H1 (cell line): ENCODE measurements around the gene ENTR1. TPM values are rescaled to one million over a fixed set of nuclear protein-coding genes. Genes with fewer than 3 reads are reported as not detected.

Experiments
- CTCF ChIA-PET: fragments of 300-600 bp; sonication (Branson Sonifier 250); formaldehyde crosslinking; loops from one replicate; lab custom pipeline; 2021; ENCODE audit not compliant: partially characterized antibody; lab: Charles Lee
- POLR2A ChIA-PET: fragments of 300-600 bp; sonication (Branson Sonifier 250); formaldehyde crosslinking; loops from one replicate; lab custom pipeline; 2021; ENCODE audit warnings: inconsistent platforms; ENCODE audit not compliant: partially characterized antibody; lab: Charles Lee
- DNase-seq, 2 experiments: peaks; one replicate each; pipeline versions ENCODE4 v3.0.0 to v3.0.0-alpha.2; 2010 to 2022; ENCODE audit warnings: low spot score in 2 of 2, low read depth in 1 of 2, mixed read lengths in 1 of 2
- FAIRE-seq: peaks from 2 replicates; lab custom pipeline; 2011; peaks lifted over from hg19 to GRCh38; lab: Jason Lieb, UNC
- H2AFZ ChIP-seq: 2 replicates; pipeline ENCODE4 v1.8.1; 2012; ENCODE audit warnings: low read length, inconsistent platforms
- H2AK5ac ChIP-seq: 2 replicates; pipeline ENCODE4 v1.6.1; 2013; ENCODE audit warnings: low read depth, low read length
- H2BK120ac ChIP-seq: replicated peaks from 2 replicates; pipeline ENCODE3; 2013; ENCODE audit warnings: low read depth, low read length, inconsistent platforms
- H2BK12ac ChIP-seq: 2 replicates; pipeline ENCODE4 v1.6.1; 2013; ENCODE audit warnings: low read depth, low read length
- H2BK15ac ChIP-seq: 2 replicates; pipeline ENCODE4 v1.6.1; 2013; ENCODE audit warnings: low read length
- H2BK20ac ChIP-seq: 2 replicates; pipeline ENCODE4 v1.6.1; 2013; ENCODE audit warnings: low read length
- H2BK5ac ChIP-seq: 2 replicates; pipeline ENCODE4 v1.6.1; 2013; ENCODE audit warnings: low read depth, low read length
- H3K14ac ChIP-seq: 2 replicates; pipeline ENCODE4 v1.6.1; 2013; ENCODE audit warnings: inconsistent platforms; ENCODE audit not compliant: insufficient read length
- H3K18ac ChIP-seq: 2 replicates; pipeline ENCODE4 v1.6.1; 2013; ENCODE audit warnings: low read length; ENCODE audit errors: extremely low read depth
- H3K23ac ChIP-seq: 2 replicates; pipeline ENCODE4 v1.6.1; 2013; ENCODE audit warnings: inconsistent platforms; ENCODE audit not compliant: insufficient read length
- H3K23me2 ChIP-seq: 2 replicates; pipeline ENCODE4 v1.6.1; 2013; ENCODE audit warnings: low read depth, low read length
- H3K27ac ChIP-seq: 2 replicates; pipeline ENCODE4 v1.6.1; 2011; ENCODE audit warnings: low read depth, low read length, inconsistent platforms
- H3K27me3 ChIP-seq, 4 experiments: replicated peaks in 1 of 4; 1 replicate in 1 of 4; 2 replicates in 3 of 4; pipeline versions ENCODE4 v1.6.1 to v1.8.1; 2011 to 2013; ENCODE audit warnings: low read length in 3 of 4, mild to moderate bottlenecking in 3 of 4, inconsistent platforms in 2 of 4, mixed read lengths in 2 of 4, moderate library complexity in 1 of 4; ENCODE audit not compliant: control insufficient read depth in 3 of 4, insufficient read depth in 3 of 4; ENCODE audit errors: extremely low read depth in 1 of 4
- H3K36me3 ChIP-seq, 4 experiments: 2 replicates each; pipeline versions ENCODE4 v1.6.1 to v1.8.1; 2011 to 2013; ENCODE audit warnings: mild to moderate bottlenecking in 4 of 4, low read length in 3 of 4, moderate library complexity in 2 of 4, control low read depth in 1 of 4, inconsistent platforms in 1 of 4; ENCODE audit not compliant: insufficient read depth in 4 of 4, control insufficient read depth in 2 of 4
- H3K4ac ChIP-seq: replicated peaks from 2 replicates; pipeline ENCODE3; 2013; ENCODE audit warnings: low read length, low read depth, mixed read lengths, inconsistent platforms; ENCODE audit not compliant: insufficient read length
- H3K4me1 ChIP-seq, 4 experiments: replicated peaks in 1 of 4; 1 replicate in 1 of 4; 2 replicates in 3 of 4; pipeline versions ENCODE4 v1.6.1 to v1.8.1; 2011 to 2013; ENCODE audit warnings: low read length in 3 of 4, inconsistent platforms in 2 of 4, mixed read lengths in 1 of 4; ENCODE audit not compliant: insufficient read depth in 4 of 4, control insufficient read depth in 3 of 4
- H3K4me2 ChIP-seq, 2 experiments: 2 replicates each; pipeline versions ENCODE4 v1.6.1 to v1.8.1; 2011 to 2013; ENCODE audit warnings: low read depth in 2 of 2, low read length in 2 of 2, control low read depth in 1 of 2, inconsistent platforms in 1 of 2, mild to moderate bottlenecking in 1 of 2; ENCODE audit not compliant: insufficient read depth in 1 of 2
- H3K4me3 ChIP-seq, 4 experiments: fragments of 200-600, 300-600 bp in 1 of 4; sonication (generic), shearing (Covaris generic), sonication (Bioruptor Twin) in 1 of 4; 2 replicates each; pipeline versions ENCODE4 v1.5.1 to v1.8.1; 2011 to 2016; ENCODE audit warnings: low read length in 4 of 4, low read depth in 3 of 4, control low read depth in 2 of 4, inconsistent platforms in 2 of 4, mild to moderate bottlenecking in 2 of 4, mixed read lengths in 1 of 4, moderate library complexity in 1 of 4; ENCODE audit not compliant: insufficient read depth in 2 of 4; ENCODE audit errors: extremely low read depth in 1 of 4
- H3K56ac ChIP-seq: replicated peaks from 2 replicates; pipeline ENCODE3; 2013; ENCODE audit warnings: low read depth, mild to moderate bottlenecking, mixed read lengths, low read length, inconsistent platforms; ENCODE audit not compliant: insufficient read length
- H3K79me1 ChIP-seq: 2 replicates; pipeline ENCODE4 v1.6.1; 2013; ENCODE audit warnings: low read depth, low read length, control low read depth
- H3K79me2 ChIP-seq, 2 experiments: 2 replicates each; pipeline versions ENCODE4 v1.6.1 to v1.8.1; 2012 to 2013; ENCODE audit warnings: low read length in 2 of 2, mild to moderate bottlenecking in 2 of 2, inconsistent platforms in 1 of 2; ENCODE audit not compliant: insufficient read depth in 2 of 2, control insufficient read depth in 1 of 2
- H3K9ac ChIP-seq, 4 experiments: replicated peaks in 1 of 4; 1 replicate in 1 of 4; 2 replicates in 3 of 4; pipeline versions ENCODE4 v1.6.1 to v1.8.1; 2011 to 2013; ENCODE audit warnings: low read depth in 3 of 4, low read length in 3 of 4, control low read depth in 2 of 4, mild to moderate bottlenecking in 2 of 4, moderate library complexity in 2 of 4, inconsistent platforms in 1 of 4; ENCODE audit errors: extremely low read depth in 1 of 4
- H3K9me3 ChIP-seq, 2 experiments: 2 replicates each; pipeline versions ENCODE4 v1.6.1 to v1.8.1; 2012 to 2013; ENCODE audit warnings: mild to moderate bottlenecking in 2 of 2, moderate library complexity in 2 of 2, control low read depth in 1 of 2, inconsistent platforms in 1 of 2, low read depth in 1 of 2, low read length in 1 of 2, mixed read lengths in 1 of 2; ENCODE audit not compliant: insufficient read depth in 2 of 2
- H4K20me1 ChIP-seq, 2 experiments: replicated peaks in 1 of 2; 2 replicates each; pipeline versions ENCODE3 to v1.8.1; 2011 to 2013; ENCODE audit warnings: inconsistent platforms in 2 of 2, low read length in 2 of 2, mild to moderate bottlenecking in 1 of 2; ENCODE audit not compliant: insufficient read depth in 2 of 2, control insufficient read depth in 1 of 2
- H4K5ac ChIP-seq: 2 replicates; pipeline ENCODE4 v1.6.1; 2013; ENCODE audit warnings: low read length, low read depth, mixed read lengths, inconsistent platforms; ENCODE audit not compliant: insufficient read length
- H4K8ac ChIP-seq: 2 replicates; pipeline ENCODE4 v1.8.0; 2013; ENCODE audit warnings: mild to moderate bottlenecking, moderate library complexity, low read length, inconsistent platforms; ENCODE audit not compliant: insufficient read depth; ENCODE audit errors: extremely low read depth
- H4K91ac ChIP-seq: replicated peaks from 2 replicates; pipeline ENCODE3; 2013; ENCODE audit warnings: low read length, mixed read lengths, inconsistent platforms; ENCODE audit not compliant: insufficient read length
- CHD1 ChIP-seq: IDR thresholded peaks from 2 replicates; pipeline ENCODE4 v1.6.1; 2012; ENCODE audit warnings: low read depth, low read length, improper control_type of control experiment
- KDM5A ChIP-seq: fragments of 200-600 bp; IDR thresholded peaks from 2 replicates; pipeline ENCODE4 v1.7.1; 2012; ENCODE audit warnings: mild to moderate bottlenecking, low read length, inconsistent platforms, mixed read lengths
- NANOG ChIP-seq: IDR thresholded peaks from 2 replicates; pipeline ENCODE4 v1.6.1; 2011; ENCODE audit warnings: low read length, low read depth, mild to moderate bottlenecking, inconsistent platforms; ENCODE audit not compliant: insufficient read depth, poor library complexity, severe bottlenecking
- PHF8 ChIP-seq: fragments of 200-600 bp; sonication (generic); conservative IDR thresholded peaks from 2 replicates; pipeline ENCODE4 v1.7.1; 2012; ENCODE audit warnings: low read depth, mild to moderate bottlenecking, inconsistent platforms, low read length, moderate library complexity
- POLR2A ChIP-seq, 2 experiments: IDR thresholded peaks; 1 replicate in 1 of 2; 2 replicates in 1 of 2; pipeline ENCODE4 v1.6.1; 2011; ENCODE audit warnings: low read depth in 2 of 2, low read length in 2 of 2, mild to moderate bottlenecking in 2 of 2; ENCODE audit errors: control extremely low read depth in 1 of 2
- POU5F1 ChIP-seq: IDR thresholded peaks from 2 replicates; pipeline ENCODE4 v1.6.1; 2011; ENCODE audit warnings: low read depth, mild to moderate bottlenecking, low read length, moderate library complexity
- RBBP5 ChIP-seq: IDR thresholded peaks from 2 replicates; pipeline ENCODE4 v1.7.1; 2012; ENCODE audit warnings: low read depth, mild to moderate bottlenecking, inconsistent platforms, low read length, moderate library complexity, borderline replicate concordance
- SP1 ChIP-seq: IDR thresholded peaks from 2 replicates; pipeline ENCODE4 v1.6.1; 2011; ENCODE audit warnings: low read depth, low read length
- TEAD4 ChIP-seq: IDR thresholded peaks from 2 replicates; pipeline ENCODE4 v1.6.1; 2012; ENCODE audit warnings: low read depth, low read length, inconsistent platforms, mixed read lengths
- ZNF274 ChIP-seq: IDR thresholded peaks from 2 replicates; pipeline ENCODE4 v1.7.0; 2012; ENCODE audit warnings: low read length, borderline replicate concordance; ENCODE audit errors: extremely low read depth
- WGBS, 2 experiments: shearing (Covaris generic) in 1 of 2; methylation state at CpG; one replicate each; pipeline versions ENCODE4 v1.1.6 to v1.1.7; 2013 to 2015; ENCODE audit warnings: low lambda C conversion rate in 2 of 2, mixed read lengths in 2 of 2, inconsistent platforms in 1 of 2, low coverage in 1 of 2, missing lambda C conversion rate in 1 of 2; ENCODE audit not compliant: insufficient replicate concordance in 2 of 2, insufficient coverage in 1 of 2, insufficient read length in 1 of 2; ENCODE audit errors: extremely low coverage in 1 of 2, missing lambda C conversion rate in 1 of 2; 5-methylcytosine and 5-hydroxymethylcytosine counted together
- polyA plus RNA-seq, 7 experiments: library from polyadenylated mRNA; depleted of rRNA in 3 of 7; stranded (reverse) in 5 of 7; unstranded in 2 of 7; fragments of >200 nt in 5 of 7; fragments of 200-250 nt in 2 of 7; gene quantifications; 1 replicate in 5 of 7; 2 replicates in 1 of 7; 4 replicates in 1 of 7; pipeline versions ENCODE4 v1.2.1 to v1.2.3, GENCODE V29; 2011 to 2013; ENCODE audit warnings: missing spikeins in 2 of 7, mixed read lengths in 2 of 7
- total RNA-seq: library from RNA; stranded (reverse); fragmentation: NEBNext Ultra II Directional; extraction: Animal tissue kit (Norgen Biotek cat#: 25700); gene quantifications from 2 replicates; pipeline ENCODE4 v1.2.1, GENCODE V29; 2021

The ENTR1 gene
- total and polyA plus RNA-seq, 2 of the 8 experiments (the other 6 are each of a cell fraction or from before 2014, with no cell fraction given), result 65.2 to 102 TPM

DNA sequence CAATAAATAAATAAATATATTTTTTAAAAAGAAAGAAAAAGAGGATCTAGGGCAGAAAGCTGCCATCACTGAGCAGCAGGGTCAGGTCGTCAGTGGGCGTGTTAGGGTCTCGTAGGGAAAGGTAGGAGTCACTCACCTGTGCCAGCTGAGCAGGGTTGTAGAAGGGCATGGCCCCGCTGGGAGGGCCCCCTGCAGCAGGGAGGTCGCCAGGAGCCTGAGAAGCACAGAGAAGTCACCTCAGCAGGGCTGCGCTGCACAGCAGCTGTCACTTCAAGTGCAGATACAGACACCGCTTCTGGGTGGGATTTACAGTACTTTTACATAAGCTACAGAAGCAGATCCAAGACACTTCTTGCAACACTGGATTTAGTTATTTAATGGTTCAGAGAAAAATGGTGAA, 33.3 kb upstream of the ENTR1 start:
- 0 out of 7 replicates have a peak, but pooled peaks cover 0 to 2% (median 0%) of the 10 kb centered on the region in 4 experiments for H3K4me1 ChIP-seq
- no peak for TF ChIP-seq TEAD4
- TF ChIP-seq SP1, result no peak
- TF ChIP-seq POU5F1, result no peak
- no peak for TF ChIP-seq CHD1
- no peak for TF ChIP-seq ZNF274
- no peak for TF ChIP-seq RBBP5
- no peak for TF ChIP-seq NANOG
- TF ChIP-seq PHF8, result no peak
- no peak for TF ChIP-seq POLR2A (IDR thresholded peaks at IDR 0.05; ENCODE audit: control extremely low read depth in 1 of 2, low read depth in 2 of 2, low read length in 2 of 2)
- no peak for TF ChIP-seq KDM5A
- TF ChIP-seq, all 59 proteins: peak for 0
- POLR2A ChIA-PET, result interaction anchor here (0.9 to 4.4 kb wide), 8 partner anchors 10 to 42 kb away, joined by 3 to 23 read pairs (median 6); partner anchors contain the start of gene SNAPC4
- Histone ChIP-seq H3K4me3 (no peak overlapping the region), H3K36me3 (peaks cover 17 to 39% (median 25%) of the 10 kb centered on the region in 4 experiments), H4K20me1 (peaks cover 5 to 13% of the 10 kb centered on the region in 2 experiments), H2AFZ (no peak overlapping the region), H2BK12ac (no peak overlapping the region), H4K5ac (no peak overlapping the region), H3K4ac (no peak overlapping the region), H3K23ac (no peak overlapping the region), H3K9me3 (no peaks in the 10 kb centered on the region), H3K18ac (no peak overlapping the region), H3K27me3 (no peaks in the 10 kb centered on the region; a peak in 1 of 7 replicates), H3K9ac (no peak overlapping the region), H3K23me2 (peaks cover 3% of the 10 kb centered on the region; the same call in 1 of the 2 replicates), H2BK15ac (no peak overlapping the region), H3K4me2 (no peak overlapping the region), H3K79me1 (no peaks in the 10 kb centered on the region), H2BK120ac (no peak overlapping the region), H2BK5ac (no peak overlapping the region), H4K8ac (no peak overlapping the region), H3K56ac (no peak overlapping the region), H3K27ac (no peak overlapping the region), H3K14ac (no peak overlapping the region), H2AK5ac (no peak overlapping the region), H2BK20ac (no peak overlapping the region), H4K91ac (no peak overlapping the region), H3K79me2 (no peaks in the 10 kb centered on the region)
- CTCF ChIA-PET, result interaction anchor here (0.7 to 2.5 kb wide), 7 partner anchors 8 to 224 kb away, joined by 3 to 10 read pairs (median 4); partner anchors contain the start of gene DNLZ
- FAIRE-seq, result no peak
- WGBS, 2 experiments, result 97% methylated on average over 7 of the region's 7 CpGs; no CpG with 5 or more reads in 1 of the 2 experiments
- DNase-seq, result no peak
